Astrocyte of the spinal cord (primary cell): Measurements from ENCODE around the gene MAP3K21.

Experiments
- DNase-seq: peaks from one replicate; pipeline ENCODE4 v3.0.0; 2011; ENCODE audit warnings: low read depth, low spot score
- H3K4me3 ChIP-seq: 2 replicates; pipeline ENCODE4 v1.5.1; 2011; ENCODE audit warnings: low read depth, mild to moderate bottlenecking, low read length, moderate library complexity
- in situ Hi-C: cut with HindIII; loops from 2 replicates; pipeline ENCODE4 v1.10.0; 2017; ENCODE audit warnings: low sequenced_read_pairs
- TF ChIP-seq, protein P1 (sequence below): IDR thresholded peaks from 2 replicates; pipeline ENCODE4 v1.5.1; 2012; ENCODE audit warnings: low read depth, mild to moderate bottlenecking, low read length, inconsistent platforms

MAP3K21 gene

DNA sequence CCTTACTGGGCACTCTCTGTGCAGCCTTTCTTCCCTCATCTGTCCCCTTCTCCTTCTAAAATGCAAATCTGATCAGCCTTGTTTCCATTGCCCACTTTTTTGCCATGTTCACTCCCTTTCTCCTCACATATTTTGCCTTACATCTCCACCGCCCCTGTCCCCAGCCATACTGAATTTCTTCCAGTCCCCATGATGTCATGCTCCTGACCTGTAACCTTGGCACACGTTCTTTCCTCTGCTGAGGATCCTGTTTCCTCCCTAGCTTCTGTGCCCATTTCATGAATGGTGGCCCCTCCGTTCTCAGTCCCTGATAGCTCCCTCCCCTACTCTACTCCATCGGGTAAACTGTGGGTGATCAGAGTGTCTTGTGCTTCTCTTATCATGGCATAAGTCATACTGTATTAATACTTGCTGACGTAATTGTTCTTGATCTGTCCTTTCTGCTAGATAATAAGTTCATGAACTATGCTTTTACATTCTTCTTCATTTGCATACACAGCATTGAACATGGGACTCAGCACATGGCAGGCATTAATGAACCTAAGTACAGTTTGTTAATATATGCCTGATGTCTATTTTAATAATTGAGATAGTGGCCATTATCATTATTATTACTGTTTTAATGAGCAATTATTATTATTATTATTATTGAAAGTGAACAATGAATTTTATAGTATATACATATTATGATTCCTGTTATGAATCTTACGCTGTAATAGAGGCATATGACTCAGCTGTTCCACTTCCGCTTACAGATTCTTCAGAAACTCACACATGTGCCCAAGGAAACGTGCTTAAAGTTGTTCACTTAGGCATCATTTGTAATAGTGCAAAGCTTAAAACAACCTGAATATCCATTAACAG, 28.5 kb downstream of the MAP3K21 start:
- DNase-seq: no peak
- TF ChIP-seq, protein P1, sequence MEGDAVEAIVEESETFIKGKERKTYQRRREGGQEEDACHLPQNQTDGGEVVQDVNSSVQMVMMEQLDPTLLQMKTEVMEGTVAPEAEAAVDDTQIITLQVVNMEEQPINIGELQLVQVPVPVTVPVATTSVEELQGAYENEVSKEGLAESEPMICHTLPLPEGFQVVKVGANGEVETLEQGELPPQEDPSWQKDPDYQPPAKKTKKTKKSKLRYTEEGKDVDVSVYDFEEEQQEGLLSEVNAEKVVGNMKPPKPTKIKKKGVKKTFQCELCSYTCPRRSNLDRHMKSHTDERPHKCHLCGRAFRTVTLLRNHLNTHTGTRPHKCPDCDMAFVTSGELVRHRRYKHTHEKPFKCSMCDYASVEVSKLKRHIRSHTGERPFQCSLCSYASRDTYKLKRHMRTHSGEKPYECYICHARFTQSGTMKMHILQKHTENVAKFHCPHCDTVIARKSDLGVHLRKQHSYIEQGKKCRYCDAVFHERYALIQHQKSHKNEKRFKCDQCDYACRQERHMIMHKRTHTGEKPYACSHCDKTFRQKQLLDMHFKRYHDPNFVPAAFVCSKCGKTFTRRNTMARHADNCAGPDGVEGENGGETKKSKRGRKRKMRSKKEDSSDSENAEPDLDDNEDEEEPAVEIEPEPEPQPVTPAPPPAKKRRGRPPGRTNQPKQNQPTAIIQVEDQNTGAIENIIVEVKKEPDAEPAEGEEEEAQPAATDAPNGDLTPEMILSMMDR: no peak
- in situ Hi-C loops: no loop called here
- no peak overlapping the region for H3K4me3 ChIP-seq

DNA sequence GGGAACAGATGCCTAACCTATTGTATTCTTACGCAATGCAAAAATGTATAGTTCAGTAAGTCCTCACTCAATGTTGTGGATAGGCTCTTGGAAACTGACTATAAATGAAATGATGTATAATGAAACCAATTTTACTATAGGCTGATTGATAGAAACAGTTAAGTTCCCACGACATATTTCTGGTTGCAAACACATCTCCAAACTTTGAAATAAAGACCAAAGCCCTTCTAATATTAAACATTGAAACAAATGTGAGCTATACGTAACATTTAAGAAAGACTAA, 29.1 kb downstream of the MAP3K21 start:
- no peak overlapping the region for H3K4me3 ChIP-seq
- DNase-seq: no peak
- TF ChIP-seq, protein P1: no peak
- in situ Hi-C loops: no loop called here

DNA sequence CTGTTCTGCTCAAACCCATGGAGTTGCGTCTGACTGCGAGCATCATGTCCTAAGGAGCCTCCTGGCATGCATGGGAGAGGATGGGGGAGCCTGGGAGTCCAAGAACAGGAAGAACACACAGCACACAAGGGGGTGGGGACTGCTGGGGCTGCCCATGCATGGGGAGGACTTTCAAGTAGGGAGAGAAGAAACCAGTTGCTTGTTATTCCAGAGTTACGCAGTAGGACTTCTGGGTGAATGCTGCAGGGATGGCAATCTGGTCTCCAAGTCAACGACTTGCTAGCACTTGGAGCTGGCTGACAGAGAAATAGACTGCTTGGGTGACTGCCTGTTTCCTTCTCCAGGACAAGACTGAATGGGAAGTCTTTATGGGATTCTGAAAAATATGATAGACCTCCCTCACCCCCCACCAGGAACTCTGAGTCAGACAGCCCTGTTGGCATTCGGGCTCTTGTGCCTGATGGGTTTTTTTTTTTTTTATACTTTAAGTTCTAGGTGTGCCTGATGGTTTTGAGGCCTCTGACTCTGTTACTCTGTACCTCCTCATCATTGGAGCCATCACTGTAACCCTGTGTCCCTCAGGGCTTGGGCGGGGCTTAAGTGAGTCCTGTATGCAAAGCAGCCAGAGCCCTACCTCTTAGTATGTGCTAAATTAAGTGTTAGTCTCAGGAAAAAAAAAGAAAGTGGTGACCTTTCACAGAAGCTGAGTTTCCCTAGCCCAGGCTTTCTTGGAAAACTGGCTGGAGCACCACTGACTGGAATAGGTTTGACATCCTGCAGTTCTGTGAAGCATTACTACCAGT, 30.3 kb downstream of the MAP3K21 start:
- in situ Hi-C loops: no loop called here
- TF ChIP-seq, protein P1: no peak
- DNase-seq: peak; percentile 8
- no peak overlapping the region for H3K4me3 ChIP-seq

DNA sequence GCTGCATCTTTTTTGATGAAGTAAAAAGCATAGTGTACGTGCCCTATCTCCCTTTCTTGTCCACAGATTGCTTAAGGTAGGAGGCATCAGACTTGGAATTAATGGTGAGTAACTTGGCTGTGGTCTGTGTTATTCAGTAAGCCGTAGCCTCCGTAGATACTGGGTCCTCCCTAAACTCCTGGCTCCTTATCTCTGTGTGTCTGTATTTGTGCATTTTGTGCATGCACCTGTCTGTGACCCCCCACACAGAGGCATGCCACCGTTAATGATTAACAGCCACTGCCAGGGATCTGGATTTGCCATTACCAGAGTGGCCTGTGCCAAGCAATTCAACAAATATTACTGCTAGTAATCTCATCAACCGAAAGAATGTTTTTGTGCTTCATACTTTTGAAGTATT, 31.9 kb downstream of the MAP3K21 start:
- TF ChIP-seq, protein P1: no peak
- no peak for DNase-seq
- H3K4me3 ChIP-seq: no peak overlapping the region
- in situ Hi-C loops: no loop called here

DNA sequence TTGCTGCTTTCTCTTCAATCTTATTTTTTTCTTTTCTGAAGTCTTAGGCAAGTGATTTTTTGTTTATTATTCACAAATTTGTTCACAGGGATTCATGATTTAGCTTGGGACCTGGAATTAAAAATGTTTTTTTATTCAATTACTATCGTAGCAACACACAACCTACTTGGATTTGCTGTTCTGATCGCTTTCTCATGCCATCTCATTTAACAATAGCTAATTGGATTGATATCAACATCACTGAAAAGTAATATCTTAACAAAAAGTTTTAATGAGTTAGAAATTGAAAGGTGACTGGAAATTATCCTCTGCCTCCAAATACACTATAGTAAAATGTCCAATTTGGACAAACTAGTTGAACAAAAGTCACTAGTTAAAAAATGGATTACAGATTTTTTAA, 32.4 kb downstream of the MAP3K21 start:
- no peak for DNase-seq
- no peak overlapping the region for H3K4me3 ChIP-seq
- in situ Hi-C loops: no loop called here
- TF ChIP-seq, protein P1: no peak

DNA sequence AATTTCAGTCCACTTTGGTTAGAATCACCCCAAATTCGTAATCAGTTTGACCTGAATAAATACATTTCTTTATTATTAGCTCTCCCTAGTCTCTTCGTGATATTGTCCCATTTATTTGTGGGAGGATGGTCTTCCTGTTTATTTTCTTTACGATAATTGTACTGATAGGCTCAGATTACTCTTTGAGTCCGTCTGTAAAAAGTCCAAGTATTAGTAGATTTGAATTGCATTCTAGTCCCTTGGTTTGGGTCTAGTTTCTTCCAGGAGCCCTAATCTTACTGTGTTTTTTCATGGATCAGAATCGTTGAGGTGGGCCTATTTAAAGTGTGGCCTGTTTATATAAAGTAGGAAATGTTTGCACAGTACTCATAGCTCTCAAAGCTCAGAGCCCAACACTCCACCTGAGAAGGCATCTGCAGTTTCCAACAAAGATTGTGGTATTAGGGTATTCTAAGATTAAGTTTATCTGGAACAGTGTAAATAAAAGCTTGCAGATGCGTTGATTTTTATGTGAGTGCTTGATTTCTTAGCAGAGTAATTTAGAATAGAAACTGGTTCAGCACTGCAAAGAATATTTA, 33.1 kb downstream of the MAP3K21 start:
- in situ Hi-C loops: no loop called here
- TF ChIP-seq, protein P1: no peak
- no peak for DNase-seq
- no peak overlapping the region for H3K4me3 ChIP-seq
